ENCODE data around the gene GLS. TPM values are rescaled to one million over a fixed set of nuclear protein-coding genes. Genes with fewer than 3 reads are reported as not detected.

GLS gene
- total RNA-seq, 2 donors from 2014 or later = 50.5 to 72.3 TPM

- Histone ChIP-seq H3K9me3 (no peaks in the 10 kb centered on the region), H3K27ac (no peak overlapping the region), H3K27me3 (no peaks in the 10 kb centered on the region), H3K4me1 (no peaks in the 10 kb centered on the region), H3K9ac (ENCODE audit: low read depth in 2 of 2, low read length in 2 of 2) (no peak overlapping the region), H3K36me3 (peaks cover 68% of the 10 kb centered on the region), H3K4me3 (no peak overlapping the region)
- TF ChIP-seq CTCF (IDR thresholded peaks at IDR 0.05) = no peak
- DNase-seq = no peak
- intact Hi-C loops (cut with DNase I) = no loop called here
These were observed 101.1 kb downstream of the GLS start for GRCh38 chr2:190981733-190982132.

GRCh38 chr2:190982262-190983034 is 101.8 kb downstream of the GLS start:
- TF ChIP-seq CTCF (IDR thresholded peaks at IDR 0.05) = no peak
- Histone ChIP-seq H3K9ac (ENCODE audit: low read depth in 2 of 2, low read length in 2 of 2) (no peak overlapping the region), H3K27me3 (no peaks in the 10 kb centered on the region), H3K27ac (no peak overlapping the region), H3K4me1 (no peaks in the 10 kb centered on the region), H3K36me3 (peaks cover 61% of the 10 kb centered on the region), H3K4me3 (no peak overlapping the region), H3K9me3 (no peaks in the 10 kb centered on the region)
- intact Hi-C loops (cut with DNase I) = no loop called here
- DNase-seq = no peak

- Histone ChIP-seq H3K27ac (no peak overlapping the region), H3K4me3 (no peak overlapping the region), H3K36me3 (peaks cover 56% of the 10 kb centered on the region), H3K27me3 (no peaks in the 10 kb centered on the region), H3K9ac (ENCODE audit: low read depth in 2 of 2, low read length in 2 of 2) (no peak overlapping the region), H3K9me3 (no peaks in the 10 kb centered on the region), H3K4me1 (no peaks in the 10 kb centered on the region)
- no peak for TF ChIP-seq CTCF (IDR thresholded peaks at IDR 0.05)
- no peak for DNase-seq
- intact Hi-C loops (cut with DNase I) = no loop called here
These were observed 104.0 kb downstream of the GLS start for GRCh38 chr2:190984595-190984994.

GRCh38 chr2:190986221-190986953 is 105.8 kb downstream of the GLS start:
- H3K4me1 ChIP-seq = no peaks in the 10 kb centered on the region
- intact Hi-C loops (cut with DNase I) = no loop called here
- H3K36me3 ChIP-seq = peaks cover 54% of the 10 kb centered on the region
- H3K9me3 ChIP-seq = no peaks in the 10 kb centered on the region
- H3K4me3 ChIP-seq = no peak overlapping the region
- DNase-seq = no peak
- TF ChIP-seq CTCF (IDR thresholded peaks at IDR 0.05) = no peak
- no peak overlapping the region for H3K27ac ChIP-seq
- no peak overlapping the region for H3K9ac ChIP-seq (ENCODE audit: low read depth in 2 of 2, low read length in 2 of 2)
- H3K27me3 ChIP-seq = no peaks in the 10 kb centered on the region

GRCh38 chr2:190987116-190987515 is 106.5 kb downstream of the GLS start:
- DNase-seq = no peak
- no peak overlapping the region for H3K4me3 ChIP-seq
- H3K9me3 ChIP-seq = no peaks in the 10 kb centered on the region
- H3K36me3 ChIP-seq = peaks cover 49% of the 10 kb centered on the region
- intact Hi-C loops (cut with DNase I) = no loop called here
- TF ChIP-seq CTCF (IDR thresholded peaks at IDR 0.05) = no peak
- no peaks in the 10 kb centered on the region for H3K27me3 ChIP-seq
- H3K27ac ChIP-seq = no peak overlapping the region
- H3K9ac ChIP-seq (ENCODE audit: low read depth in 2 of 2, low read length in 2 of 2) = no peak overlapping the region
- H3K4me1 ChIP-seq = no peaks in the 10 kb centered on the region
